ES-I3 (cell line): ENCODE measurements around the gene HOMEZ.
"Not testable (repeated sequence)": the region's sequence is repeated elsewhere in the genome, so short reads cannot be mapped to it uniquely, and the experiment has no call there.

Source experiments
- H3K36me3 ChIP-seq: 2 replicates; pipeline ENCODE4 v1.6.1; 2013; ENCODE audit warnings: mild to moderate bottlenecking, low read length, control low read depth, moderate library complexity; ENCODE audit not compliant: insufficient read depth
- H3K4me1 ChIP-seq: 2 replicates; pipeline ENCODE4 v1.6.1; 2013; ENCODE audit warnings: mild to moderate bottlenecking, control low read depth, low read length; ENCODE audit not compliant: insufficient read depth
- H3K9ac ChIP-seq: 2 replicates; pipeline ENCODE4 v1.6.1; 2013; ENCODE audit warnings: low read depth, mild to moderate bottlenecking, low read length, moderate library complexity
- H3K9me3 ChIP-seq: 2 replicates; pipeline ENCODE4 v1.6.1; 2013; ENCODE audit warnings: mild to moderate bottlenecking, low read length, moderate library complexity; ENCODE audit not compliant: control insufficient read depth, insufficient read depth

HOMEZ gene

GRCh38 chr14:23300687-23301223 lies 14.8 kb upstream of the HOMEZ start:
- Histone ChIP-seq H3K36me3 (no peaks in the 10 kb centered on the region), H3K4me1 (no peaks in the 10 kb centered on the region; the same call in 1 of the 2 replicates), H3K9me3 (no peaks in the 10 kb centered on the region), H3K9ac (peak overlapping the region; percentile 47)

GRCh38 chr14:23299986-23300686 lies 14.2 kb upstream of the HOMEZ start:
- peak overlapping the region; percentile 47; the same call in 1 of the 2 replicates for H3K9ac ChIP-seq
- no peaks in the 10 kb centered on the region; the same call in 1 of the 2 replicates for H3K4me1 ChIP-seq
- no peaks in the 10 kb centered on the region for H3K9me3 ChIP-seq

GRCh38 chr14:23299211-23299957 lies 13.5 kb upstream of the HOMEZ start:
- Histone ChIP-seq H3K9ac (no peak overlapping the region), H3K4me1 (no peaks in the 10 kb centered on the region; the same call in 1 of the 2 replicates), H3K36me3 (no peaks in the 10 kb centered on the region), H3K9me3 (no peaks in the 10 kb centered on the region)

More at GRCh38 chr14:23299986-23300686, 14.2 kb upstream of the HOMEZ start:
- no peaks in the 10 kb centered on the region for H3K36me3 ChIP-seq

- no peaks in the 10 kb centered on the region; the same call in 1 of the 2 replicates for H3K4me1 ChIP-seq
- no peaks in the 10 kb centered on the region for H3K36me3 ChIP-seq
- no peak overlapping the region for H3K9ac ChIP-seq
- H3K9me3 ChIP-seq: no peaks in the 10 kb centered on the region
These were observed 11.8 kb upstream of the HOMEZ start for GRCh38 chr14:23297611-23298277.

GRCh38 chr14:23297096-23297495 lies 11.2 kb upstream of the HOMEZ start:
- H3K9me3 ChIP-seq: no peaks in the 10 kb centered on the region
- no peaks in the 10 kb centered on the region for H3K36me3 ChIP-seq
- no peak overlapping the region for H3K9ac ChIP-seq
- H3K4me1 ChIP-seq: no peaks in the 10 kb centered on the region; the same call in 1 of the 2 replicates

GRCh38 chr14:23296012-23296777 lies 10.3 kb upstream of the HOMEZ start:
- no peak overlapping the region for H3K9ac ChIP-seq
- H3K36me3 ChIP-seq: no peaks in the 10 kb centered on the region

GRCh38 chr14:23294734-23295561 lies 9.0 kb upstream of the HOMEZ start:
- Histone ChIP-seq H3K9ac (no peak overlapping the region), H3K36me3 (no peaks in the 10 kb centered on the region)

More at GRCh38 chr14:23296012-23296777, 10.3 kb upstream of the HOMEZ start:
- H3K4me1 ChIP-seq: no peaks in the 10 kb centered on the region; the same call in 1 of the 2 replicates
- H3K9me3 ChIP-seq: no peaks in the 10 kb centered on the region

GRCh38 chr14:23286902-23287479 lies 1.1 kb upstream of the HOMEZ start:
- Histone ChIP-seq H3K9me3 (no peaks in the 10 kb centered on the region), H3K4me1 (no peaks in the 10 kb centered on the region), H3K36me3 (no peaks in the 10 kb centered on the region), H3K9ac (peak overlapping the region; percentile 76; the same call in 1 of the 2 replicates)

More at GRCh38 chr14:23294734-23295561, 9.0 kb upstream of the HOMEZ start:
- Histone ChIP-seq H3K4me1 (no peaks in the 10 kb centered on the region), H3K9me3 (no peaks in the 10 kb centered on the region)

- no peaks in the 10 kb centered on the region for H3K9me3 ChIP-seq
- H3K36me3 ChIP-seq: no peaks in the 10 kb centered on the region
- H3K9ac ChIP-seq: peak overlapping the region; percentile 76
- H3K4me1 ChIP-seq: no peaks in the 10 kb centered on the region
These were observed 357 bp downstream of the HOMEZ start for GRCh38 chr14:23285530-23286019.

GRCh38 chr14:23284654-23285529 lies 1.0 kb downstream of the HOMEZ start:
- no peaks in the 10 kb centered on the region for H3K9me3 ChIP-seq
- peak overlapping the region; percentile 76 for H3K9ac ChIP-seq
- H3K36me3 ChIP-seq: no peaks in the 10 kb centered on the region
- H3K4me1 ChIP-seq: peaks cover 5% of the 10 kb centered on the region

GRCh38 chr14:23281247-23281646 lies 4.7 kb downstream of the HOMEZ start:
- Histone ChIP-seq H3K9ac (no peak overlapping the region), H3K4me1 (peaks cover 8% of the 10 kb centered on the region), H3K9me3 (no peaks in the 10 kb centered on the region), H3K36me3 (no peaks in the 10 kb centered on the region)

GRCh38 chr14:23277928-23278327 lies 8.0 kb downstream of the HOMEZ start:
- H3K9ac ChIP-seq, H3K9me3 ChIP-seq, H3K4me1 ChIP-seq, H3K36me3 ChIP-seq: not testable (repeated sequence)
